Measurements from ENCODE around the gene MOSMO.

MOSMO gene

DNA sequence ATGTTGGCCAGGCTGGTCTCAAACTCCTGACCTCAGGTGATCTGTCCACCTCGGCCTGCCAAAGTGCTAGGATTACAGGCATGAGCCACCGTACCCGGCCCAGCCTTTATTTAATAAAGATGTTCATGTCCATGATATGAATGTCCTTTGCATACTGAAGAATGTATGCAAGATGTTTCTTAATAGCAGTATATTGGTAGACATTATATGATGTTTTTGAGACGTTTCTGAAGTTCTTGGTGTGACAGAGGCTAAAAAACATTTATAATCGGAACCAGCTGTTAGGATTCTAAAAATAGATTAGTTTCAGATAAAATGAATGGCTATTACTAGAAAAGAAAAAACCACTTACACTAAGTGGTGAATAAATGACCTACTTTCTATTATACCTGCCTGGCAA, 18.8 kb upstream of the MOSMO start:
- Histone ChIP-seq H3K9me2 (replicated peaks; ENCODE audit: control insufficient read depth, low read length) (no peaks in the 10 kb centered on the region), H3K4me2 (ENCODE audit: low read length) (no peak overlapping the region), H3K9me3 (ENCODE audit: control insufficient read depth, insufficient read depth, low read length) (no peaks in the 10 kb centered on the region), H3K27ac (ENCODE audit: low read depth, low read length) (no peak overlapping the region), H3K36me3 (ENCODE audit: control insufficient read depth, low read length) (peaks cover 16% of the 10 kb centered on the region), H3K4me1 (ENCODE audit: control insufficient read depth, low read length) (no peaks in the 10 kb centered on the region), H3K79me2 (ENCODE audit: control insufficient read depth, low read length) (no peaks in the 10 kb centered on the region), H4K20me1 (ENCODE audit: control insufficient read depth, insufficient read depth, low read depth, low read length) (no peaks in the 10 kb centered on the region), H3K4me3 (ENCODE audit: low read length) (no peak overlapping the region), H3K27me3 (ENCODE audit: control insufficient read depth, low read length) (no peaks in the 10 kb centered on the region), H3F3A (ENCODE audit: control insufficient read depth, insufficient read depth) (0 out of 2 replicates have a peak, but pooled peaks cover 6% of the 10 kb centered on the region)
- TF ChIP-seq, protein P1, sequence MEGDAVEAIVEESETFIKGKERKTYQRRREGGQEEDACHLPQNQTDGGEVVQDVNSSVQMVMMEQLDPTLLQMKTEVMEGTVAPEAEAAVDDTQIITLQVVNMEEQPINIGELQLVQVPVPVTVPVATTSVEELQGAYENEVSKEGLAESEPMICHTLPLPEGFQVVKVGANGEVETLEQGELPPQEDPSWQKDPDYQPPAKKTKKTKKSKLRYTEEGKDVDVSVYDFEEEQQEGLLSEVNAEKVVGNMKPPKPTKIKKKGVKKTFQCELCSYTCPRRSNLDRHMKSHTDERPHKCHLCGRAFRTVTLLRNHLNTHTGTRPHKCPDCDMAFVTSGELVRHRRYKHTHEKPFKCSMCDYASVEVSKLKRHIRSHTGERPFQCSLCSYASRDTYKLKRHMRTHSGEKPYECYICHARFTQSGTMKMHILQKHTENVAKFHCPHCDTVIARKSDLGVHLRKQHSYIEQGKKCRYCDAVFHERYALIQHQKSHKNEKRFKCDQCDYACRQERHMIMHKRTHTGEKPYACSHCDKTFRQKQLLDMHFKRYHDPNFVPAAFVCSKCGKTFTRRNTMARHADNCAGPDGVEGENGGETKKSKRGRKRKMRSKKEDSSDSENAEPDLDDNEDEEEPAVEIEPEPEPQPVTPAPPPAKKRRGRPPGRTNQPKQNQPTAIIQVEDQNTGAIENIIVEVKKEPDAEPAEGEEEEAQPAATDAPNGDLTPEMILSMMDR (IDR thresholded peaks at IDR 0.05; ENCODE audit: low read depth, low read length, poor library complexity, severe bottlenecking): no peak
- no peak for TF ChIP-seq EZH2phosphoT487 (IDR thresholded peaks at IDR 0.05; ENCODE audit: borderline replicate concordance, low read length)

DNA sequence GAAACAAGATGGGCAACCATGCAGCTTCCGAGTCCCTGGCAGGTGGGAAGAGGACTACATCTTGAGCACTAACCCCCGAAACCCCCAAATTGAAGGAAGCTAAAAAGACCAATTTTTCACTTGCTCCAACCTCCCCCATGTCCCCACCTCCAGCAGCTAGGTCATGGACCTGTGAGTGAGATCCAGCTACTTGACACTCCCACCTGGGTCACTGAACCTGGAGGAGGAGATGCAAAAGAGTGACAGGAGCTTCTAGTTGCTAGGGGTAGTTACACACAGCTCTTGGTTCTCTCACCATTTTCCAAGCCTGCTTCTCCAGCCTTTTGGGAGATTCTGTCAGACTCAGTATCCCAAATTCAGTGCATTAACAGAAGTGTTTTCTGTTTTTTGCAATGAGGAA, 18.2 kb upstream of the MOSMO start:
- no peaks in the 10 kb centered on the region for H3K9me2 ChIP-seq (replicated peaks; ENCODE audit: control insufficient read depth, low read length)
- 0 out of 2 replicates have a peak, but pooled peaks cover 6% of the 10 kb centered on the region for H3F3A ChIP-seq (ENCODE audit: control insufficient read depth, insufficient read depth)
- H3K36me3 ChIP-seq (ENCODE audit: control insufficient read depth, low read length): peaks cover 10% of the 10 kb centered on the region
- no peaks in the 10 kb centered on the region for H3K9me3 ChIP-seq (ENCODE audit: control insufficient read depth, insufficient read depth, low read length)
- no peaks in the 10 kb centered on the region for H3K27me3 ChIP-seq (ENCODE audit: control insufficient read depth, low read length)
- no peak for TF ChIP-seq EZH2phosphoT487 (IDR thresholded peaks at IDR 0.05; ENCODE audit: borderline replicate concordance, low read length)
- TF ChIP-seq, protein P1 (IDR thresholded peaks at IDR 0.05; ENCODE audit: low read depth, low read length, poor library complexity, severe bottlenecking): no peak
- no peak overlapping the region for H3K27ac ChIP-seq (ENCODE audit: low read depth, low read length)
- H3K79me2 ChIP-seq (ENCODE audit: control insufficient read depth, low read length): no peaks in the 10 kb centered on the region
- H3K4me1 ChIP-seq (ENCODE audit: control insufficient read depth, low read length): no peaks in the 10 kb centered on the region
- H3K4me2 ChIP-seq (ENCODE audit: low read length): no peak overlapping the region
- H4K20me1 ChIP-seq (ENCODE audit: control insufficient read depth, insufficient read depth, low read depth, low read length): no peaks in the 10 kb centered on the region
- H3K4me3 ChIP-seq (ENCODE audit: low read length): no peak overlapping the region

DNA sequence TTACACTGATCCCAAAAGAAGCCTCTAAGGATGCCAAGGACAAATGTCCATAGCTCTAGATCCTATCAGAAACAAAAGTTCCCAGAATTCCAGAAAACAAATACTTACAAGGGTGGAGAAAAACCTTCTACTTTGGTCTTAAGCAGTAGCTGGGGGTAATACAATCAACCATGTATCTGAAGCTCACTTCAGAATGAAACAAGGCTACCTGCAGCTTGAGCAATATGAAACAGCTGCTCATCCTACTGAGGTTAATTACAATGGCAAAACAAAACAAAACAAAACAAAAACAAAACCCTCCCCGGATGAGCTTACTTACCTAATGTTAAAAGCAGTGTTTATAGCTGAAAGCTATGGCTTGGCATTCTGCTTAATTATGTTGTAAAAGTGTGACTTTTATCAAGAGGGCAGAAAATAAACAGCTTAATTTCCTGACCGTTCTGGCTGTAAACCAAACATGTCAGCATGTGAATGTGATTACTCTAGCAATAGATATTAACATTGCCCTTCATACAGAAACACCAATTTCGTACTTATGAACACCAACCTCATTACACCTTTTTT, 17.4 kb upstream of the MOSMO start:
- Histone ChIP-seq H3K27ac (ENCODE audit: low read depth, low read length) (no peak overlapping the region), H3K4me1 (ENCODE audit: control insufficient read depth, low read length) (no peaks in the 10 kb centered on the region), H3K4me3 (ENCODE audit: low read length) (no peak overlapping the region), H3K9me2 (replicated peaks; ENCODE audit: control insufficient read depth, low read length) (no peaks in the 10 kb centered on the region), H3K4me2 (ENCODE audit: low read length) (no peak overlapping the region), H3K27me3 (ENCODE audit: control insufficient read depth, low read length) (no peaks in the 10 kb centered on the region), H3K79me2 (ENCODE audit: control insufficient read depth, low read length) (no peaks in the 10 kb centered on the region), H3K36me3 (ENCODE audit: control insufficient read depth, low read length) (peaks cover 6% of the 10 kb centered on the region), H3F3A (ENCODE audit: control insufficient read depth, insufficient read depth) (0 out of 2 replicates have a peak, but pooled peaks cover 6% of the 10 kb centered on the region), H4K20me1 (ENCODE audit: control insufficient read depth, insufficient read depth, low read depth, low read length) (no peaks in the 10 kb centered on the region), H3K9me3 (ENCODE audit: control insufficient read depth, insufficient read depth, low read length) (no peaks in the 10 kb centered on the region)
- no peak for TF ChIP-seq EZH2phosphoT487 (IDR thresholded peaks at IDR 0.05; ENCODE audit: borderline replicate concordance, low read length)
- TF ChIP-seq, protein P1 (IDR thresholded peaks at IDR 0.05; ENCODE audit: low read depth, low read length, poor library complexity, severe bottlenecking): no peak
